NCI-H128 (cell line): Measurements from ENCODE around the gene PIK3R3.
"Not testable (repeated sequence)": the region's sequence is repeated elsewhere in the genome, so short reads cannot be mapped to it uniquely, and the experiment has no call there.

Experiments
- DNase-seq: peaks from one replicate; lab custom pipeline; 2025; ENCODE audit not compliant: unreplicated experiment; lab: John Stamatoyannopoulos, UW

Gene PIK3R3

GRCh38 chr1:46070164-46070814, 62.1 kb downstream of the PIK3R3 start:
- DNase-seq, result no peak

- no peak for DNase-seq
Observed at GRCh38 chr1:46068525-46068924, 63.9 kb downstream of the PIK3R3 start.

- no peak for DNase-seq
Observed at GRCh38 chr1:46067652-46068051, 64.8 kb downstream of the PIK3R3 start.

- DNase-seq, result no peak
Observed at GRCh38 chr1:46065405-46065804, 67.0 kb downstream of the PIK3R3 start.

- no peak for DNase-seq
Observed at GRCh38 chr1:46064708-46065107, 67.7 kb downstream of the PIK3R3 start.

GRCh38 chr1:46062651-46063319, 69.6 kb downstream of the PIK3R3 start:
- DNase-seq, result no peak

- DNase-seq, result no peak
Observed at GRCh38 chr1:46061146-46061545, 71.3 kb downstream of the PIK3R3 start.

- no peak for DNase-seq
Observed at GRCh38 chr1:46058936-46059335, 73.5 kb downstream of the PIK3R3 start.

- no peak for DNase-seq
Observed at GRCh38 chr1:46057781-46058180, 74.6 kb downstream of the PIK3R3 start.

- DNase-seq, result not testable (repeated sequence)
Observed at GRCh38 chr1:46057215-46057614, 75.2 kb downstream of the PIK3R3 start.

GRCh38 chr1:46056325-46056724, 76.1 kb downstream of the PIK3R3 start:
- no peak for DNase-seq

- no peak for DNase-seq
Observed at GRCh38 chr1:46053734-46054133, 78.7 kb downstream of the PIK3R3 start.

GRCh38 chr1:46044116-46044515, 88.3 kb downstream of the PIK3R3 start:
- DNase-seq, result no peak

GRCh38 chr1:46043458-46044017, 88.9 kb downstream of the PIK3R3 start:
- DNase-seq, result no peak

- DNase-seq, result no peak
Observed at GRCh38 chr1:46041974-46042373, 90.5 kb downstream of the PIK3R3 start.

GRCh38 chr1:46041551-46041950, 90.9 kb downstream of the PIK3R3 start:
- DNase-seq, result no peak

- DNase-seq, result no peak
Observed at GRCh38 chr1:46039571-46040052, 92.8 kb downstream of the PIK3R3 start.

- DNase-seq, result peak; percentile 81
Observed at GRCh38 chr1:46036894-46037839, 95.3 kb downstream of the PIK3R3 start.

GRCh38 chr1:46034601-46035516, 97.6 kb downstream of the PIK3R3 start:
- DNase-seq, result no peak
